HEK293 (cell line): Measurements from ENCODE around the gene CCNYL1.
A peak's percentile ranks its signal among the peaks of the same experiment; 100 is the strongest.

ENCODE experiments used
- CTCF ChIA-PET: fragments of 350-600 bp; formaldehyde crosslinking; extraction: SDS; loops from one replicate; lab custom pipeline; 2021; ENCODE audit warnings: antibody characterized with exemption; lab: Yijun Ruan, JAX
- POLR2A ChIA-PET: fragments of 300-600 bp; formaldehyde crosslinking; extraction: SDS; loops from one replicate; lab custom pipeline; 2020; ENCODE audit warnings: antibody characterized with exemption, inconsistent platforms; lab: Yijun Ruan, JAX
- H3K27ac ChIP-seq: fragments of 200-500 bp; sonication (Bioruptor generic); 2 replicates; pipeline ENCODE4 v1.5.1; 2014; ENCODE audit warnings: low read depth, low read length, control low read depth, inconsistent platforms; ENCODE audit errors: extremely low read depth
- H3K36me3 ChIP-seq, 2 experiments: fragments of 200-500 bp in 1 of 2; sonication (Bioruptor generic) in 1 of 2; 1 replicate in 1 of 2; 2 replicates in 1 of 2; pipeline ENCODE4 v1.5.1; 2014 to 2017; ENCODE audit warnings: inconsistent platforms in 2 of 2, low read length in 2 of 2; ENCODE audit not compliant: control insufficient read depth in 2 of 2, insufficient read depth in 1 of 2
- H3K4me1 ChIP-seq: fragments of 200-500 bp; sonication (Bioruptor generic); 2 replicates; pipeline ENCODE4 v1.5.1; 2014; ENCODE audit warnings: mild to moderate bottlenecking, low read length, inconsistent platforms; ENCODE audit not compliant: control insufficient read depth, insufficient read depth
- H3K4me3 ChIP-seq: 2 replicates; pipeline ENCODE4 v1.5.1; 2011; ENCODE audit warnings: low read depth, mild to moderate bottlenecking, control low read depth, low read length, moderate library complexity
- H3K9me3 ChIP-seq: fragments of 200-500 bp; sonication (Bioruptor generic); 2 replicates; pipeline ENCODE4 v1.5.1; 2014; ENCODE audit warnings: low read depth, low read length, inconsistent platforms; ENCODE audit not compliant: control insufficient read depth, insufficient read depth
- AEBP2 ChIP-seq: fragments of 450-650 bp; formaldehyde crosslinking; IDR thresholded peaks from 2 replicates; pipeline ENCODE4 v1.5.1; 2016; ENCODE audit warnings: missing biosample characterization, missing genetic modification characterization, borderline replicate concordance
- BCL11B ChIP-seq: fragments of 450-650 bp; formaldehyde crosslinking; IDR thresholded peaks from 2 replicates; pipeline ENCODE4 v1.5.1; 2016; ENCODE audit warnings: low read depth, missing biosample characterization, missing genetic modification characterization
- EGR2 ChIP-seq: fragments of 450-650 bp; formaldehyde crosslinking; IDR thresholded peaks from 2 replicates; pipeline ENCODE4 v1.5.1; 2016; ENCODE audit warnings: low read depth, missing biosample characterization, missing genetic modification characterization
- INSM2 ChIP-seq: fragments of 450-650 bp; formaldehyde crosslinking; IDR thresholded peaks from 2 replicates; pipeline ENCODE4 v1.5.1; 2016; ENCODE audit warnings: missing biosample characterization, missing genetic modification characterization
- OSR2 ChIP-seq: fragments of 450-650 bp; formaldehyde crosslinking; IDR thresholded peaks from 2 replicates; pipeline ENCODE4 v1.5.1; 2016; ENCODE audit warnings: missing biosample characterization, missing genetic modification characterization
- PBX3 ChIP-seq: sonication (generic); formaldehyde crosslinking; IDR thresholded peaks from 2 replicates; pipeline ENCODE4 v1.8.1; 2022; ENCODE audit warnings: mild to moderate bottlenecking, moderate library complexity, missing genetic modification reagents
- REPIN1 ChIP-seq: fragments of 450-650 bp; formaldehyde crosslinking; IDR thresholded peaks from 2 replicates; pipeline ENCODE4 v1.5.1; 2017; ENCODE audit warnings: missing biosample characterization, missing genetic modification characterization, low read depth
- SCRT1 ChIP-seq: fragments of 450-650 bp; formaldehyde crosslinking; IDR thresholded peaks from 2 replicates; pipeline ENCODE4 v1.5.1; 2016; ENCODE audit warnings: missing biosample characterization, missing genetic modification characterization, borderline replicate concordance
- SETDB1 ChIP-seq: IDR thresholded peaks from one replicate; pipeline ENCODE4 v1.6.1; 2017; ENCODE audit warnings: mild to moderate bottlenecking, low read length, moderate library complexity, mixed read lengths; ENCODE audit not compliant: insufficient read length
- WT1 ChIP-seq: fragments of 450-650 bp; formaldehyde crosslinking; IDR thresholded peaks from 2 replicates; pipeline ENCODE4 v1.5.1; 2016; ENCODE audit warnings: missing biosample characterization, missing genetic modification characterization
- YY2 ChIP-seq: fragments of 450-650 bp; formaldehyde crosslinking; IDR thresholded peaks from 2 replicates; pipeline ENCODE4 v1.5.1; 2016; ENCODE audit warnings: missing biosample characterization, missing genetic modification characterization
- ZBTB48 ChIP-seq: fragments of 450-650 bp; formaldehyde crosslinking; IDR thresholded peaks from 2 replicates; pipeline ENCODE4 v1.5.1; 2016; ENCODE audit warnings: missing biosample characterization, missing genetic modification characterization
- ZFP3 ChIP-seq: fragments of 450-650 bp; formaldehyde crosslinking; IDR thresholded peaks from 2 replicates; pipeline ENCODE4 v1.5.1; 2016; ENCODE audit warnings: low read depth, missing biosample characterization, missing genetic modification characterization
- ZFP41 ChIP-seq: fragments of 450-650 bp; formaldehyde crosslinking; IDR thresholded peaks from 2 replicates; pipeline ENCODE4 v1.5.1; 2016; ENCODE audit warnings: missing biosample characterization, missing genetic modification characterization, borderline replicate concordance
- ZFP69B ChIP-seq: fragments of 450-650 bp; formaldehyde crosslinking; IDR thresholded peaks from 2 replicates; pipeline ENCODE4 v1.5.1; 2016; ENCODE audit warnings: missing biosample characterization, missing genetic modification characterization
- ZNF148 ChIP-seq: fragments of 450-650 bp; formaldehyde crosslinking; IDR thresholded peaks from 2 replicates; pipeline ENCODE4 v1.5.0; 2017; ENCODE audit warnings: missing biosample characterization, missing genetic modification characterization, borderline replicate concordance
- ZNF184 ChIP-seq: fragments of 450-650 bp; IDR thresholded peaks from 2 replicates; pipeline ENCODE4 v1.5.1; 2018; ENCODE audit warnings: missing biosample characterization, mild to moderate bottlenecking, missing genetic modification characterization
- ZNF324 ChIP-seq: fragments of 450-650 bp; formaldehyde crosslinking; IDR thresholded peaks from 2 replicates; pipeline ENCODE4 v1.5.1; 2016; ENCODE audit warnings: missing biosample characterization, missing genetic modification characterization
- ZNF335 ChIP-seq: fragments of 450-650 bp; formaldehyde crosslinking; conservative IDR thresholded peaks from 2 replicates; pipeline ENCODE4 v1.5.1; 2016; ENCODE audit warnings: missing biosample characterization, missing genetic modification characterization
- ZNF341 ChIP-seq: fragments of 450-650 bp; formaldehyde crosslinking; IDR thresholded peaks from 2 replicates; pipeline ENCODE4; 2016; ENCODE audit warnings: low read depth, missing biosample characterization, missing genetic modification characterization
- ZNF350 ChIP-seq: fragments of 450-650 bp; formaldehyde crosslinking; IDR thresholded peaks from 2 replicates; pipeline ENCODE4 v1.5.0; 2017; ENCODE audit warnings: missing biosample characterization, mild to moderate bottlenecking, missing genetic modification characterization
- ZNF416 ChIP-seq: fragments of 450-650 bp; formaldehyde crosslinking; IDR thresholded peaks from 2 replicates; pipeline ENCODE4 v1.5.1; 2016; ENCODE audit warnings: missing biosample characterization, missing genetic modification characterization
- ZNF423 ChIP-seq: fragments of 450-650 bp; formaldehyde crosslinking; IDR thresholded peaks from 2 replicates; pipeline ENCODE4 v1.5.1; 2016; ENCODE audit warnings: missing biosample characterization, missing genetic modification characterization
- ZNF510 ChIP-seq: fragments of 450-650 bp; formaldehyde crosslinking; IDR thresholded peaks from 2 replicates; pipeline ENCODE4 v1.5.1; 2018; ENCODE audit warnings: mild to moderate bottlenecking, missing genetic modification characterization, missing biosample characterization; ENCODE audit not compliant: insufficient replicate concordance
- ZNF610 ChIP-seq: fragments of 450-650 bp; formaldehyde crosslinking; IDR thresholded peaks from 2 replicates; pipeline ENCODE4 v1.5.1; 2016; ENCODE audit warnings: missing biosample characterization, missing genetic modification characterization, borderline replicate concordance
- ZNF621 ChIP-seq: fragments of 450-650 bp; formaldehyde crosslinking; IDR thresholded peaks from 2 replicates; pipeline ENCODE4 v1.5.1; 2017; ENCODE audit warnings: missing biosample characterization, missing genetic modification characterization
- ZNF701 ChIP-seq: fragments of 450-650 bp; formaldehyde crosslinking; IDR thresholded peaks from 2 replicates; pipeline ENCODE4 v1.5.1; 2016; ENCODE audit warnings: missing biosample characterization, missing genetic modification characterization
- ZNF76 ChIP-seq: fragments of 450-650 bp; formaldehyde crosslinking; IDR thresholded peaks from 2 replicates; pipeline ENCODE4; 2016; ENCODE audit warnings: low read depth, missing biosample characterization, missing genetic modification characterization, borderline replicate concordance

CCNYL1 gene

GRCh38 chr2:207711750-207712530, 500 bp downstream of the CCNYL1 start (continued):
- TF ChIP-seq ZNF76 (tag by site-specific recombination) (peak; percentile 55; the same call in 1 of the 2 replicates), PBX3 (CRISPR knock-in tag) (peak; percentile 74; the same call in 1 of the 2 replicates), ZNF610 (tag by site-specific recombination) (0 out of 2 replicates have a peak, but pooled peaks have one; percentile 36), WT1 (tag by site-specific recombination) (peak; percentile 14; the same call in 1 of the 2 replicates), ZNF416 (tag by site-specific recombination) (no peak), REPIN1 (no peak), ZFP69B (0 out of 2 replicates have a peak, but pooled peaks have one; percentile 28), ZBTB48 (tag by site-specific recombination) (no peak; the same call in 1 of the 2 replicates), ZNF701 (tag by site-specific recombination) (no peak), ZNF350 (tag by site-specific recombination) (no peak), EGR2 (tag by site-specific recombination) (peak; percentile 64), ZNF184 (tag by site-specific recombination) (no peak), AEBP2 (tag by site-specific recombination) (no peak), ZNF148 (no peak), ZNF621 (tag by site-specific recombination) (no peak), SETDB1 (no peak), ZNF510 (tag by site-specific recombination) (no peak), YY2 (tag by site-specific recombination) (0 out of 2 replicates have a peak, but pooled peaks have one; percentile 28), SCRT1 (tag by site-specific recombination) (peak; percentile 84; the same call in 1 of the 2 replicates), OSR2 (tag by site-specific recombination) (peak; percentile 35; the same call in 1 of the 2 replicates), ZNF423 (tag by site-specific recombination) (no peak)

GRCh38 chr2:207716056-207716455, 4.6 kb downstream of the CCNYL1 start:
- Histone ChIP-seq H3K4me3 (no peak overlapping the region), H3K27ac (no peak overlapping the region), H3K36me3 (no peaks in the 10 kb centered on the region), H3K4me1 (peaks cover 9% of the 10 kb centered on the region), H3K9me3 (no peaks in the 10 kb centered on the region)
- TF ChIP-seq ZFP41 (tag by site-specific recombination): no peak
- TF ChIP-seq INSM2 (tag by site-specific recombination): no peak
- no peak for TF ChIP-seq ZNF610 (tag by site-specific recombination)
- TF ChIP-seq ZNF324 (tag by site-specific recombination): no peak
- no peak for TF ChIP-seq ZNF341
- TF ChIP-seq ZFP3 (tag by site-specific recombination): no peak
- no peak for TF ChIP-seq BCL11B (tag by site-specific recombination)
- no peak for TF ChIP-seq ZNF335 (tag by site-specific recombination)
- no peak for TF ChIP-seq WT1 (tag by site-specific recombination)
- CTCF ChIA-PET: interaction anchor here (0.6 to 1.6 kb wide), 6 partner anchors 9 to 1024 kb away, joined by 3 to 6 read pairs (median 3); no protein-coding TSS in a partner anchor
- POLR2A ChIA-PET: no interaction called here
